Adrenal gland (tissue), 12 donors: Measurements from ENCODE around the gene BPIFB1. TPM values are rescaled to one million over a fixed set of nuclear protein-coding genes. Genes with fewer than 3 reads are reported as not detected.

Source experiments
- DNase-seq, 7 donors: peaks; one replicate each; pipeline ENCODE4 v3.0.0-alpha.2; 2019 to 2020
- H3K27ac ChIP-seq, 5 donors: fragments of 200-600 bp; sonication (generic) in 4 of 5; 1 replicate in 3 of 5; 2 replicates in 2 of 5; pipeline versions ENCODE4 v1.5.1 to v1.8.0; 2016 to 2020; ENCODE audit warnings: mild to moderate bottlenecking in 1 of 5
- H3K27me3 ChIP-seq: fragments of 200-600 bp; 2 replicates; pipeline ENCODE4 v1.8.0; 2021
- H3K36me3 ChIP-seq, 2 donors: fragments of 200-600 bp; replicated peaks in 1 of 2; 1 replicate in 1 of 2; 2 replicates in 1 of 2; pipeline versions ENCODE4 v1.5.1 to v1.8.0; 2018 to 2022
- H3K4me1 ChIP-seq, 2 donors: fragments of 200-600 bp; replicated peaks in 1 of 2; 1 replicate in 1 of 2; 2 replicates in 1 of 2; pipeline versions ENCODE4 v1.5.1 to v1.8.0; 2018 to 2021
- H3K4me3 ChIP-seq, 4 donors: fragments of 200-600 bp; sonication (generic) in 3 of 4; one replicate each; pipeline ENCODE4 v1.5.1; 2016 to 2018
- H3K9me3 ChIP-seq, 3 donors: fragments of 200-600 bp; sonication (generic) in 1 of 3; replicated peaks in 1 of 3; 1 replicate in 2 of 3; 2 replicates in 1 of 3; pipeline versions ENCODE4 v1.5.1 to v1.8.0; 2016 to 2021
- POLR2A ChIP-seq, 2 donors: fragments of 450-650 bp; IDR thresholded peaks; one replicate each; pipeline ENCODE4 v1.6.1; 2017; ENCODE audit warnings: antibody characterized with exemption in 2 of 2, mild to moderate bottlenecking in 2 of 2, moderate library complexity in 1 of 2
- WGBS, 4 donors: extraction: QIAGEN DNeasy Blood & Tissue Kit in 2 of 4; methylation state at CpG; one replicate each; pipeline versions ENCODE4 v1.1.5 to v1.1.7; 2013 to 2017; 5-methylcytosine and 5-hydroxymethylcytosine counted together
- intact Hi-C, 2 donors: fragments of 100-400 bp; cut with DNase I; formaldehyde crosslinking; loops; one replicate each; pipeline versions ENCODE4 v1.14.1 to v1.15.0; 2022 to 2023
- polyA plus RNA-seq, 3 donors: library from polyadenylated mRNA; stranded (reverse); fragments of 200-250 nt in 2 of 3; fragments of 350-450 nt in 1 of 3; fragmentation: Illumina TruSeq in 1 of 3; extraction: RNeasy Lipid Tissue Mini Kit (QIAGEN cat#74804) in 1 of 3; gene quantifications; one replicate each; pipeline ENCODE4 v1.2.3, GENCODE V29; 2013 to 2014
- total RNA-seq, 9 donors: library from RNA; depleted of rRNA in 4 of 9; stranded (reverse); fragments of >200 nt in 4 of 9; fragments of 120-200 nt in 1 of 9; fragmentation: NEBNext Ultra II Directional in 1 of 9; extraction: Animal tissue kit (Norgen Biotek cat#: 25700) in 1 of 9; gene quantifications; one replicate each; pipeline versions ENCODE4 v1.1.0 to v1.2.4, GENCODE V29; 2013 to 2023
- TF ChIP-seq, protein P1 (sequence below), 6 experiments: fragments of 450-650 bp in 4 of 6; fragments of 200-600 bp in 2 of 6; sonication (generic) in 1 of 6; IDR thresholded peaks; 1 replicate in 5 of 6; 2 replicates in 1 of 6; pipeline versions ENCODE4 v1.5.1 to v1.8.0; 2016 to 2021; ENCODE audit warnings: antibody characterized with exemption in 6 of 6, mild to moderate bottlenecking in 2 of 6, moderate library complexity in 1 of 6
- donor health status: healthy with polysubstance abuse.
- donor health status: Bipolar disorder and iron deficiency.
- donor health status: DM: yes; HTN: yes; CAD: no.
- donor health status: DM: no; HTN: no; CAD: no.
- donor health status: DM: no; HTN: no; CAD: no.
- donor health status: DM: yes; HTN: yes; CAD: no.

The BPIFB1 gene
- total and polyA plus RNA-seq, 12 donors, result 0.07 to 0.25 (median 0.23) TPM; not detected in 9

DNA sequence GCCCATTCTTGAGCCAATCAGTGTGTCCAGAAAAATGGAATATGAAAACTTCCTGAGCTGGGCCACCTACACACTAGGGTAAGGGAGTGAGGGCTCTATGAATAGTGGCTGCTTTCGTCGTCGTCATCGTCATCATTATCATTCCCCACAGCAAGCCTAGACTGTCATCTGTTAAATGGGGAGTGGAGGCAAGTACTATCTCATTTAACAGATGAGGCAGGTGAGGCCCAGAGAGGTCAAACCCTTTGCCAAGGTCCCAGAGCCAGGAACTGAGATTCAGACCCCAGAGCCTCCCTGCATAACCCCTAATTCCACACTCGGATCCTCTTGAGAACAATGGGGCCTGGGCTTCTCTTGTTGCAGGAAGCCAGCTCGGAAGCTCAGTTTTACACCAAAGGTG lies 20.6 kb downstream of the BPIFB1 start:
- intact Hi-C loops, result loop anchor here (5.0 to 10.0 kb wide), 4 partner anchors 41 to 519 kb away; no protein-coding TSS in a partner anchor

GRCh38 chr20:33304046-33304445 lies 21.0 kb downstream of the BPIFB1 start:
- H3K27me3 ChIP-seq, result no peaks in the 10 kb centered on the region
- H3K4me1 ChIP-seq, result no peaks in the 10 kb centered on the region
- no peak for DNase-seq
- TF ChIP-seq POLR2A (IDR thresholded peaks at IDR 0.05), result no peak
- TF ChIP-seq, protein P1, sequence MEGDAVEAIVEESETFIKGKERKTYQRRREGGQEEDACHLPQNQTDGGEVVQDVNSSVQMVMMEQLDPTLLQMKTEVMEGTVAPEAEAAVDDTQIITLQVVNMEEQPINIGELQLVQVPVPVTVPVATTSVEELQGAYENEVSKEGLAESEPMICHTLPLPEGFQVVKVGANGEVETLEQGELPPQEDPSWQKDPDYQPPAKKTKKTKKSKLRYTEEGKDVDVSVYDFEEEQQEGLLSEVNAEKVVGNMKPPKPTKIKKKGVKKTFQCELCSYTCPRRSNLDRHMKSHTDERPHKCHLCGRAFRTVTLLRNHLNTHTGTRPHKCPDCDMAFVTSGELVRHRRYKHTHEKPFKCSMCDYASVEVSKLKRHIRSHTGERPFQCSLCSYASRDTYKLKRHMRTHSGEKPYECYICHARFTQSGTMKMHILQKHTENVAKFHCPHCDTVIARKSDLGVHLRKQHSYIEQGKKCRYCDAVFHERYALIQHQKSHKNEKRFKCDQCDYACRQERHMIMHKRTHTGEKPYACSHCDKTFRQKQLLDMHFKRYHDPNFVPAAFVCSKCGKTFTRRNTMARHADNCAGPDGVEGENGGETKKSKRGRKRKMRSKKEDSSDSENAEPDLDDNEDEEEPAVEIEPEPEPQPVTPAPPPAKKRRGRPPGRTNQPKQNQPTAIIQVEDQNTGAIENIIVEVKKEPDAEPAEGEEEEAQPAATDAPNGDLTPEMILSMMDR (IDR thresholded peaks at IDR 0.05), result no peak
- intact Hi-C loops, result loop anchor here (5.0 to 10.0 kb wide), 4 partner anchors 42 to 519 kb away; no protein-coding TSS in a partner anchor
- no peaks in the 10 kb centered on the region for H3K36me3 ChIP-seq
- WGBS, 4 donors, result 81 to 94% (median 84%) methylated on average over 6 to 10 of the region's 10 CpGs
- H3K9me3 ChIP-seq, result no peaks in the 10 kb centered on the region
- H3K27ac ChIP-seq, result no peak overlapping the region
- no peak overlapping the region for H3K4me3 ChIP-seq

More for the DNA sequence above, 20.6 kb downstream of the BPIFB1 start:
- H3K27ac ChIP-seq, result no peak overlapping the region
- H3K27me3 ChIP-seq, result no peaks in the 10 kb centered on the region
- H3K4me3 ChIP-seq, result no peak overlapping the region
- H3K9me3 ChIP-seq, result no peaks in the 10 kb centered on the region
- no peaks in the 10 kb centered on the region for H3K36me3 ChIP-seq
- DNase-seq, result no peak
- no peak for TF ChIP-seq POLR2A (IDR thresholded peaks at IDR 0.05)
- TF ChIP-seq, protein P1 (IDR thresholded peaks at IDR 0.05), result no peak
- 74 to 85% (median 83%) methylated on average over 5 to 6 of the region's 6 CpGs for WGBS, 4 donors
- H3K4me1 ChIP-seq, result no peaks in the 10 kb centered on the region

DNA sequence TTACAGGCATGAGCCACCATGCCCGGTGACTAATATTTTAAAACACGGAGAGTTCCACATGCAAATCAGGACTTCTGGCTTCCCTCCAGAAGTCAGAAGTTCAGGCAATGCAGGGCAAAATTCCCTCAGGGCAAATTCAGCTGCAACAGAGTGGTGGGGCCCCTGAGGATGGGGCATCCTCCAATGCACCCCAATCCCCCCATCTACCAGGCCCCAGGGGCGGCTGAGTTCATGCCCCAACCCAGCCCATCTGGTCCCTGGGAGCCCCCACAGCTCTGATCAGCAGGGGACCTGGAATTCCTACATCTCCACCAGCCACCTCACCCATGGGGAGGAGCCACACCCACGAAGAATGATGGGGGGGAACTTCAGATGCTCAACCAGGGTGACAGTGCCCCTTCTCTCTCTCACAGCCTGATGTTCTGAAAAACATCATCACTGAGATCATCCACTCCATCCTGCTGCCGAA lies 22.6 kb downstream of the BPIFB1 start:
- no peak overlapping the region for H3K27ac ChIP-seq
- no peaks in the 10 kb centered on the region for H3K36me3 ChIP-seq
- no peaks in the 10 kb centered on the region for H3K9me3 ChIP-seq
- intact Hi-C loops, result loop anchor here in 1 of 2 donors (10.0 kb wide), 2 partner anchors 401 to 521 kb away; no protein-coding TSS in a partner anchor
- no peak for DNase-seq
- H3K4me3 ChIP-seq, result no peak overlapping the region
- WGBS, 4 donors, result 45 to 63% (median 57%) methylated on average over 2 to 5 of the region's 5 CpGs
- TF ChIP-seq, protein P1 (IDR thresholded peaks at IDR 0.05), result no peak
- no peak for TF ChIP-seq POLR2A (IDR thresholded peaks at IDR 0.05)
- no peaks in the 10 kb centered on the region for H3K27me3 ChIP-seq
- H3K4me1 ChIP-seq, result no peaks in the 10 kb centered on the region

- no peaks in the 10 kb centered on the region for H3K27me3 ChIP-seq
- no peaks in the 10 kb centered on the region for H3K9me3 ChIP-seq
- no peaks in the 10 kb centered on the region for H3K36me3 ChIP-seq
- DNase-seq, result no peak
- no peak overlapping the region for H3K27ac ChIP-seq
- no peaks in the 10 kb centered on the region for H3K4me1 ChIP-seq
- WGBS, 4 donors, result 63 to 82% (median 78%) methylated on average over 3 of the region's 3 CpGs
- TF ChIP-seq, protein P1 (IDR thresholded peaks at IDR 0.05), result no peak
- TF ChIP-seq POLR2A (IDR thresholded peaks at IDR 0.05), result no peak
- intact Hi-C loops, result loop anchor here in 1 of 2 donors (10.0 kb wide), 2 partner anchors 401 to 521 kb away; no protein-coding TSS in a partner anchor
- no peak overlapping the region for H3K4me3 ChIP-seq
Observed at GRCh38 chr20:33306228-33306627, 23.2 kb downstream of the BPIFB1 start.
